Loucy (cell line): Measurements from ENCODE around the gene OR2L13.

Experiments
- CTCF ChIP-seq: fragments of 200-600 bp; sonication (generic); conservative IDR thresholded peaks from 2 replicates; pipeline ENCODE4 v1.5.1; 2014; ENCODE audit warnings: mild to moderate bottlenecking, antibody characterized with exemption, low read length
- EZH2phosphoT487 ChIP-seq: fragments of 200-600 bp; IDR thresholded peaks from 2 replicates; pipeline ENCODE4 v1.6.1; 2018; ENCODE audit warnings: antibody characterized with exemption, mild to moderate bottlenecking, moderate library complexity, borderline replicate concordance

DNA sequence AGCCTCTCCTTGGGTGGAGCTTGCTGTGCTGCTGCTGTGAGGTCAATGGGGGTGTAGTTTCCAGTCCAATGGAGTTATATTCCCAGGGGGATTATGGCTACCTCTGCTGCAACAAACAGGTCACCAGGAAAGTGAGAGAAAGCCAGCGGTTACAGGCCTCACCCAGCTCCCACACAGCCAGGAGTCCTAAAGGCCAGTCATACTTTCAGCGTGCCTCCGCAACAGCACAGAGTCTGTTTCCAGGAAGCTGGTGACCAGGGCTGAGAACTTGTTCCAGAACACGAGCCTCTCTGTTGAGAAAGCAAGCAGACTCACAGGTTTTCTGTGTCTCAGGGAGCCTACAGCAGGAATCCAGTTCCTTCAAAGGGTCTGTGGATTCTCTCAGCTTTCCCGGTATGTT is 32.7 kb downstream of the OR2L13 start:
- TF ChIP-seq CTCF (no peak), EZH2phosphoT487 (no peak)
